Measurements from ENCODE around the gene BAIAP3.
"Not testable (repeated sequence)": the region's sequence is repeated elsewhere in the genome, so short reads cannot be mapped to it uniquely, and the experiment has no call there.

GRCh38 chr16:1328136-1328535 lies 5.3 kb upstream of the BAIAP3 start:
- not testable (repeated sequence) for TF ChIP-seq CTCF (IDR thresholded peaks at IDR 0.05); POLR2AphosphoS5 (IDR thresholded peaks at IDR 0.05; ENCODE audit: insufficient read depth in 1 of 2, low read depth in 1 of 2); POLR2A (IDR thresholded peaks at IDR 0.05)
